ENCODE measurements around the gene HECTD4. TPM values are rescaled to one million over a fixed set of nuclear protein-coding genes. Genes with fewer than 3 reads are reported as not detected.

HECTD4 gene
- total RNA-seq, 1 experiment from 2014 or later, result 54.5 TPM

GRCh38 chr12:112131686-112132085, 250.5 kb downstream of the HECTD4 start:
- peaks cover 7% of the 10 kb centered on the region for H3K4me1 Mint-ChIP-seq (ENCODE audit: low read depth, unreplicated experiment)
- Histone ChIP-seq H3K4me1 (0 out of 2 replicates have a peak, but pooled peaks cover 4% of the 10 kb centered on the region), H3K36me3 (ENCODE audit: control insufficient read depth, insufficient read depth, low read length) (no peaks in the 10 kb centered on the region), H3K9me3 (no peaks in the 10 kb centered on the region), H3K27me3 (replicated peaks; ENCODE audit: control insufficient read depth, insufficient read depth, low read length) (no peaks in the 10 kb centered on the region), H3K4me3 (ENCODE audit: low read depth, low read length) (no peak overlapping the region)
- CTCF ChIA-PET, result no interaction called here
- DNase-seq, result no peak
- H3K9me3 Mint-ChIP-seq (ENCODE audit: unreplicated experiment), result no peaks in the 10 kb centered on the region
- no peak overlapping the region for H3K4me3 Mint-ChIP-seq (ENCODE audit: unreplicated experiment)
- POLR2A ChIA-PET, result no interaction called here
- no peak overlapping the region for H3K27ac Mint-ChIP-seq (ENCODE audit: unreplicated experiment)
- intact Hi-C loops (cut with micrococcal nuclease; ENCODE audit: unreplicated experiment), result no loop called here
- no peaks in the 10 kb centered on the region for H3K27me3 Mint-ChIP-seq (ENCODE audit: insufficient read depth, unreplicated experiment)
- peaks cover 10% of the 10 kb centered on the region for H3K36me3 Mint-ChIP-seq (ENCODE audit: insufficient read depth, unreplicated experiment)
- BruUV-seq (replicated peaks), result no TSS peak
- no peak for TF ChIP-seq CTCF (IDR thresholded peaks at IDR 0.05; ENCODE audit: insufficient read depth in 1 of 2, low read depth in 1 of 2, low read length in 1 of 2, severe bottlenecking in 1 of 2, unreplicated experiment in 1 of 2)

GRCh38 chr12:112130441-112130998, 251.7 kb downstream of the HECTD4 start:
- no peaks in the 10 kb centered on the region for H3K9me3 ChIP-seq
- no peak overlapping the region for H3K4me3 Mint-ChIP-seq (ENCODE audit: unreplicated experiment)
- intact Hi-C loops (cut with micrococcal nuclease; ENCODE audit: unreplicated experiment), result no loop called here
- no peaks in the 10 kb centered on the region for H3K36me3 ChIP-seq (ENCODE audit: control insufficient read depth, insufficient read depth, low read length)
- no peak overlapping the region for H3K27ac Mint-ChIP-seq (ENCODE audit: unreplicated experiment)
- no peak for DNase-seq
- H3K9me3 Mint-ChIP-seq (ENCODE audit: unreplicated experiment), result no peaks in the 10 kb centered on the region
- ChIA-PET CTCF (interaction anchor here (0.5 kb wide), 1 partner anchor 51 kb away, joined by 5 read pairs; no protein-coding TSS in a partner anchor), POLR2A (no interaction called here)
- no peak for TF ChIP-seq CTCF (IDR thresholded peaks at IDR 0.05; ENCODE audit: insufficient read depth in 1 of 2, low read depth in 1 of 2, low read length in 1 of 2, severe bottlenecking in 1 of 2, unreplicated experiment in 1 of 2)
- no peaks in the 10 kb centered on the region for H3K27me3 Mint-ChIP-seq (ENCODE audit: insufficient read depth, unreplicated experiment)
- no TSS peak for BruUV-seq (replicated peaks)
- 0 out of 2 replicates have a peak, but pooled peaks cover 4% of the 10 kb centered on the region for H3K4me1 ChIP-seq
- peaks cover 7% of the 10 kb centered on the region for H3K36me3 Mint-ChIP-seq (ENCODE audit: insufficient read depth, unreplicated experiment)
- H3K27me3 ChIP-seq (replicated peaks; ENCODE audit: control insufficient read depth, insufficient read depth, low read length), result no peaks in the 10 kb centered on the region
- no peak overlapping the region for H3K4me3 ChIP-seq (ENCODE audit: low read depth, low read length)
- peaks cover 7% of the 10 kb centered on the region for H3K4me1 Mint-ChIP-seq (ENCODE audit: low read depth, unreplicated experiment)

GRCh38 chr12:112126911-112127310, 255.3 kb downstream of the HECTD4 start:
- ChIA-PET CTCF (no interaction called here), POLR2A (interaction anchor here (0.6 kb wide), 1 partner anchor 90 kb away, joined by 3 read pairs; no protein-coding TSS in a partner anchor)
- intact Hi-C loops (cut with micrococcal nuclease; ENCODE audit: unreplicated experiment), result loop anchor here (10.0 kb wide), 1 partner anchor 258 kb away; the partner anchor contains the start of gene HECTD4
- H3K9me3 ChIP-seq, result no peaks in the 10 kb centered on the region
- no peak overlapping the region for H3K4me3 ChIP-seq (ENCODE audit: low read depth, low read length)
- Mint-ChIP-seq H3K9me3 (ENCODE audit: unreplicated experiment) (no peaks in the 10 kb centered on the region), H3K4me1 (ENCODE audit: low read depth, unreplicated experiment) (peaks cover 16% of the 10 kb centered on the region), H3K27me3 (ENCODE audit: insufficient read depth, unreplicated experiment) (no peaks in the 10 kb centered on the region), H3K4me3 (ENCODE audit: unreplicated experiment) (peak overlapping the region; percentile 78), H3K27ac (ENCODE audit: unreplicated experiment) (no peak overlapping the region), H3K36me3 (ENCODE audit: insufficient read depth, unreplicated experiment) (peaks cover 7% of the 10 kb centered on the region)
- no TSS peak for BruUV-seq (replicated peaks)
- DNase-seq, result peak in 1 of 2 experiments; percentile 1
- H3K36me3 ChIP-seq (ENCODE audit: control insufficient read depth, insufficient read depth, low read length), result no peaks in the 10 kb centered on the region
- H3K27me3 ChIP-seq (replicated peaks; ENCODE audit: control insufficient read depth, insufficient read depth, low read length), result no peaks in the 10 kb centered on the region
- TF ChIP-seq CTCF (IDR thresholded peaks at IDR 0.05; ENCODE audit: insufficient read depth in 1 of 2, low read depth in 1 of 2, low read length in 1 of 2, severe bottlenecking in 1 of 2, unreplicated experiment in 1 of 2), result no peak
- H3K4me1 ChIP-seq, result peaks cover 14% of the 10 kb centered on the region; the same call in 1 of the 2 replicates

All from Caco-2 (cell line).